Vagina (tissue), 2 donors: Measurements from ENCODE around the gene COQ5. TPM values are rescaled to one million over a fixed set of nuclear protein-coding genes. Genes with fewer than 3 reads are reported as not detected.
A peak's percentile ranks its signal among the peaks of the same experiment; 100 is the strongest.
"Not testable (repeated sequence)": the region's sequence is repeated elsewhere in the genome, so short reads cannot be mapped to it uniquely, and the experiment has no call there.

Experiments used
- DNase-seq, 2 donors: peaks; one replicate each; pipeline ENCODE4 v3.0.0-alpha.2; 2017; ENCODE audit errors: extremely low spot score in 2 of 2
- H3K27ac ChIP-seq: fragments of 200-600 bp; sonication (generic); one replicate; pipeline ENCODE4 v1.5.1; 2019
- H3K27me3 ChIP-seq: fragments of 200-600 bp; sonication (generic); one replicate; pipeline ENCODE4 v1.5.1; 2019
- H3K36me3 ChIP-seq, 2 donors: fragments of 200-600 bp; sonication (generic); one replicate each; pipeline ENCODE4 v1.5.1; 2017 to 2019
- H3K4me1 ChIP-seq: fragments of 200-600 bp; sonication (generic); one replicate; pipeline ENCODE4 v1.5.1; 2019
- H3K4me3 ChIP-seq, 2 donors: fragments of 200-600 bp; sonication (generic); 1 replicate in 1 of 2; 2 replicates in 1 of 2; pipeline ENCODE4 v1.5.1; 2016 to 2019
- H3K9me3 ChIP-seq: fragments of 200-600 bp; sonication (generic); one replicate; pipeline ENCODE4 v1.5.1; 2019
- CTCF ChIP-seq, 3 experiments: fragments of 450-650 bp in 2 of 3; fragments of 200-600 bp in 1 of 3; sonication (generic) in 1 of 3; IDR thresholded peaks; one replicate each; pipeline ENCODE4 v1.5.1; 2017 to 2019; ENCODE audit warnings: antibody characterized with exemption in 3 of 3, mild to moderate bottlenecking in 2 of 3, moderate library complexity in 2 of 3
- POLR2A ChIP-seq, 2 donors: fragments of 450-650 bp; IDR thresholded peaks; one replicate each; pipeline ENCODE4 v1.6.1; 2017; ENCODE audit warnings: antibody characterized with exemption in 2 of 2, mild to moderate bottlenecking in 2 of 2, moderate library complexity in 2 of 2
- POLR2AphosphoS5 ChIP-seq, 2 donors: sonication (generic); formaldehyde crosslinking; IDR thresholded peaks; one replicate each; pipeline ENCODE4 v1.9.0; 2017; ENCODE audit warnings: antibody characterized with exemption in 2 of 2, mild to moderate bottlenecking in 2 of 2, low read depth in 1 of 2; ENCODE audit not compliant: insufficient read depth in 1 of 2
- intact Hi-C: fragments of 100-400 bp; cut with DNase I; formaldehyde crosslinking; loops from one replicate; pipeline ENCODE4 v1.15.1; 2023
- total RNA-seq: library from RNA; depleted of rRNA; stranded (reverse); fragments of >200 nt; gene quantifications from one replicate; pipeline ENCODE4 v1.2.3, GENCODE V29; 2016

The COQ5 gene
- total RNA-seq, 1 donor from 2014 or later: 18.4 TPM

DNA sequence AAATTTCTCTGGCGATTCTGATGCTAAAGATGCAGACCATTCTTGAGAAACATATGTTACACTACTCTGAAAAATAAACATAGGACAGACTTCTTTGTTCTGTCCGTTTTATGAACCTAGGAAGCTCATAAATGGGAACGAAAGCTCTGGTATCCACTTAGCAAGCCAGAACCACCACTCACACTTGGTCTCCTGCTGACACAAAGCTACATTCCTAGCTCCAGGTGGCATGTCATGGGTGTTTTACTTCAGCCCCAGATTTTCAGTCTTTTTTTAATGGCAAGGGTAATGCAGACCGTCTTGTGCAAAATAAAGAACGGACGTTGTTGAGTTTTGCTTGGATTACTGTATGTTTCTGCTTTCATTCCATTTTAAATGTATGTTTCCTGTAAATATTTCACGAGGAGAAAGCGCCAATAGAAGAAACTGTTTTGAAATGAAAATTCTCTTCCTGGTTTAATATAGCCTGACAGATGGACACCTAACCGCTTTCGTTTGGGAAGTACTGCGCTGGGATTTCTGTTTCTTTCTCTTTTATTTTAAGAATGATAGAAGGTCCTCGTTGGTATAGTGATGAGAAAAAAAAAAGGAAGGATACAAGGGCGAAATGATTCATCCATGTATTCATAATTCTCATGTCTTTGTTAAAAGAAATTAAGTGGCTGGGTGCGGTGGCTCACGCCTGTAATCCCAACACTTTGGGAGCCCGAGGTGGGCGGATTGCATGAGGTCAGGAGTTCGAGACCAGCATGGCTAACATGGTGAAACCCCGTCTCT is 871 bp upstream of the COQ5 start:
- no peaks in the 10 kb centered on the region for H3K9me3 ChIP-seq
- DNase-seq: no peak
- no peak for TF ChIP-seq CTCF (IDR thresholded peaks at IDR 0.05)
- TF ChIP-seq POLR2AphosphoS5 (IDR thresholded peaks at IDR 0.05; ENCODE audit: insufficient read depth in 1 of 2, low read depth in 1 of 2): no peak
- no peak for TF ChIP-seq POLR2A (IDR thresholded peaks at IDR 0.05)
- H3K4me1 ChIP-seq: peaks cover 17% of the 10 kb centered on the region
- H3K36me3 ChIP-seq: no peaks in the 10 kb centered on the region
- H3K27me3 ChIP-seq: no peaks in the 10 kb centered on the region
- peak overlapping the region; percentile 77 to 78 for H3K4me3 ChIP-seq
- intact Hi-C loops: no loop called here
- peak overlapping the region; percentile 93 for H3K27ac ChIP-seq

DNA sequence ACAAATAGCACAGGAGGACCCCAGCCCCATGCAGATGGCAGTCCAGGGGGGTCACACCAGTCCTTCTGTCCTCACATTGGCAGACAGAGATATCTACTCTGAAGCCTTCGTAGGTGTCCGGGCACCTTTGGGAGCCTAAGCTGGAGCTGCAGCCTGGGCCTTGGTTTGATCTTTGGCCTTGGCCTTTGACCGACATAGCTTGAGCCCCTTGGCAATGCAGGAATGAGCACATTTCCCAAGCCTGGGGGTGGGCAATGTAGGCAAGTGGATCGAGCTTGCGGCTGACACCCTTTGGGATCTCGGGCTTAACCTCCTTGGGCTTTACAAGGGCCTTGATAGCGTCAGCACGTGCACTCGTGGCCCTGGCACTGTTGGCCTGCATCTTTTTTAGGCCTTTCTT is 6.4 kb downstream of the COQ5 start:
- Histone ChIP-seq H3K4me3 (no peak overlapping the region), H3K36me3 (no peaks in the 10 kb centered on the region), H3K9me3 (no peaks in the 10 kb centered on the region), H3K4me1 (no peaks in the 10 kb centered on the region), H3K27ac (no peak overlapping the region), H3K27me3 (no peaks in the 10 kb centered on the region)
- no peak for TF ChIP-seq CTCF (IDR thresholded peaks at IDR 0.05)
- TF ChIP-seq POLR2A (IDR thresholded peaks at IDR 0.05): no peak
- TF ChIP-seq POLR2AphosphoS5 (IDR thresholded peaks at IDR 0.05; ENCODE audit: insufficient read depth in 1 of 2, low read depth in 1 of 2): no peak
- no peak for DNase-seq
- intact Hi-C loops: no loop called here

DNA sequence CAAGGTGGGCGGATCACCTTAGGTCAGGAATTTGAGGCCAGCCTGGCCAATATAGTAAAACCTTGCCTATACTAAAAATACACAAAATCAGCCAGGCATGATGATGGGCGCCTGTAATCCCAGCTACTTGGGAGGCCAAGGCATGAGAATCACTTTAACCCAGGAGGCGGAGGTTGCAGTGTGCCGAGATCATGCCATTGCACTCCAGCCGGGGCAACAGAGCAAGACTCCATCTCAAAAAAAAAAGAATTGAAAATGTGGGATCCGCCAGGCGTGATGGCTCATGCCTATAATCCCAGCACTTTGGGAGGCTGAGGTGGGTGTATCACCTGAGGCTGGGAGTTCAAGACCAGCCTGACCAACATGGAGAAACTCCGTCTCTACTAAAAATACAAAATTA is 9.6 kb downstream of the COQ5 start:
- H3K27me3 ChIP-seq, DNase-seq, H3K9me3 ChIP-seq, H3K27ac ChIP-seq, H3K4me1 ChIP-seq, intact Hi-C loops, H3K4me3 ChIP-seq: not testable (repeated sequence)
- peaks cover 0 to 25% of the 10 kb centered on the region in 2 donors for H3K36me3 ChIP-seq

- Histone ChIP-seq H3K36me3 (peaks cover 0 to 44% of the 10 kb centered on the region in 2 donors), H3K4me3 (no peak overlapping the region), H3K9me3 (no peaks in the 10 kb centered on the region), H3K4me1 (no peaks in the 10 kb centered on the region), H3K27me3 (no peaks in the 10 kb centered on the region), H3K27ac (no peak overlapping the region)
- intact Hi-C loops: no loop called here
- TF ChIP-seq CTCF (IDR thresholded peaks at IDR 0.05): no peak
- TF ChIP-seq POLR2A (IDR thresholded peaks at IDR 0.05): no peak
- no peak for TF ChIP-seq POLR2AphosphoS5 (IDR thresholded peaks at IDR 0.05; ENCODE audit: insufficient read depth in 1 of 2, low read depth in 1 of 2)
- no peak for DNase-seq
These were observed 13.5 kb downstream of the COQ5 start for GRCh38 chr12:120515496-120515895.

DNA sequence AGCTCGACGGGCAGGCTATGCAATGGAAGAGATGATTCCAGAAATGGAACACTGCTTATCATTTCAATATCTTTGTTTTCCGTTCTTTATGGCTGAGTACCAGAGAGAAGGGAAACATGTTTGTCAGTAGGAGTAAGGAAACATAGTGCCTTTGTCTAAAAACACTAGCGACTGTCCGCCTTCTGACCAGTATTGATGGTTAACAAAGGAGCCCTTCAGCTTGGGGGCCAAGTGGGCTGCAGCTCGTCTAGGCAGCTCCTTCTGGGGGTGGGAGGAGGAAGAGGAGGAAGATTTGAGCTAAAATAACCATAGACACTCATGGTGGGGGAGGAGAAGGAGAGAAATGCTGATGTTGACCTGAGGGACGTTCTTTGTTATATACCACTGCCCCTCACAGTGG is 15.0 kb downstream of the COQ5 start:
- H3K27ac ChIP-seq: no peak overlapping the region
- TF ChIP-seq CTCF (IDR thresholded peaks at IDR 0.05): no peak
- peaks cover 0 to 58% of the 10 kb centered on the region in 2 donors for H3K36me3 ChIP-seq
- DNase-seq: no peak
- no peaks in the 10 kb centered on the region for H3K27me3 ChIP-seq
- intact Hi-C loops: no loop called here
- H3K9me3 ChIP-seq: no peaks in the 10 kb centered on the region
- H3K4me3 ChIP-seq: no peak overlapping the region
- no peaks in the 10 kb centered on the region for H3K4me1 ChIP-seq
